GM18505 (cell line): ENCODE measurements around the gene YTHDF2.
"Not testable (repeated sequence)": the region's sequence is repeated elsewhere in the genome, so short reads cannot be mapped to it uniquely, and the experiment has no call there.

ENCODE experiments used
- ATAC-seq: cut with Tn5 transposase; IDR thresholded peaks from one replicate; pipeline ENCODE4 v1.9.1; 2021; ENCODE audit not compliant: unreplicated experiment
- POLR2A ChIP-seq: IDR thresholded peaks from 4 replicates; pipeline ENCODE4 v1.6.1; 2011; ENCODE audit warnings: borderline replicate concordance; ENCODE audit not compliant: insufficient read depth, insufficient read length; ENCODE audit errors: extremely low read depth

The YTHDF2 gene

GRCh38 chr1:28736450-28737306 lies at the start of gene YTHDF2:
Gene YTHDF2 (plus strand): TSS chr1:28736940. CDS start chr1:28737121, 181 bp downstream.
- peak; percentile 89 for ATAC-seq
- TF ChIP-seq POLR2A: peak; percentile 81

- not testable (repeated sequence) for ATAC-seq
Observed at GRCh38 chr1:28691627-28692026, 45.1 kb upstream of the YTHDF2 start.

- ATAC-seq: no peak
- no peak for TF ChIP-seq POLR2A
Observed at GRCh38 chr1:28703629-28704028, 33.1 kb upstream of the YTHDF2 start.

- no peak for ATAC-seq
- TF ChIP-seq POLR2A: no peak
Observed at GRCh38 chr1:28716336-28716735, 20.4 kb upstream of the YTHDF2 start.

GRCh38 chr1:28718166-28718565 lies 18.6 kb upstream of the YTHDF2 start:
- TF ChIP-seq POLR2A: no peak
- no peak for ATAC-seq

- no peak for TF ChIP-seq POLR2A
- ATAC-seq: no peak
Observed at GRCh38 chr1:28718586-28719331, 18.0 kb upstream of the YTHDF2 start.

GRCh38 chr1:28719332-28719619 lies 17.5 kb upstream of the YTHDF2 start:
- TF ChIP-seq POLR2A: no peak
- ATAC-seq: no peak

- no peak for ATAC-seq
- TF ChIP-seq POLR2A: no peak
Observed at GRCh38 chr1:28720376-28720775, 16.4 kb upstream of the YTHDF2 start.

- not testable (repeated sequence) for ATAC-seq
Observed at GRCh38 chr1:28721927-28722326, 14.8 kb upstream of the YTHDF2 start.

- not testable (repeated sequence) for ATAC-seq
Observed at GRCh38 chr1:28725365-28725764, 11.4 kb upstream of the YTHDF2 start.

GRCh38 chr1:28735961-28736449 lies 735 bp upstream of the YTHDF2 start:
- no peak for TF ChIP-seq POLR2A
- no peak for ATAC-seq

GRCh38 chr1:28737307-28738132 lies 780 bp downstream of the YTHDF2 start:
- TF ChIP-seq POLR2A: no peak
- peak; percentile 9 for ATAC-seq

- ATAC-seq: no peak
- TF ChIP-seq POLR2A: no peak
Observed at GRCh38 chr1:28740118-28740517, 3.4 kb downstream of the YTHDF2 start.
